HepG2 (cell line): ENCODE measurements around the gene CHD2. TPM values are rescaled to one million over a fixed set of nuclear protein-coding genes. Genes with fewer than 3 reads are reported as not detected.

ENCODE experiments used
- ATAC-seq: fragments of 200-7000 bp; cut with Tn5 transposase; 3 replicates; pipeline ENCODE4 v1.9.1; 2020; ENCODE audit warnings: mild to moderate bottlenecking, moderate library complexity
- BruUV-seq: library from RNA; stranded (reverse); fragments of 400-500 nt; replicated peaks from 2 replicates; lab custom pipeline; 2021; lab: Mats Ljungman, UMichigan
- CTCF ChIA-PET: fragments of 300-600 bp; formaldehyde crosslinking; extraction: SDS; loops from one replicate; lab custom pipeline; 2021; ENCODE audit warnings: low total read pairs, inconsistent platforms, low intra/inter-chr PET ratio; lab: Yijun Ruan, JAX
- POLR2A ChIA-PET: fragments of 350-600 bp; sonication (Branson Sonifier 250); formaldehyde crosslinking; loops from one replicate; lab custom pipeline; 2020; ENCODE audit warnings: antibody characterized with exemption, inconsistent platforms; lab: Yijun Ruan, JAX
- DNase-seq: peaks from one replicate; pipeline ENCODE4 v3.0.0-alpha.2; 2015; ENCODE audit warnings: low spot score
- FAIRE-seq: peaks from 3 replicates; lab custom pipeline; 2011; peaks lifted over from hg19 to GRCh38; lab: Jason Lieb, UNC
- H2AFZ ChIP-seq: one replicate; pipeline ENCODE4 v1.6.1; 2011; ENCODE audit warnings: low read length, inconsistent platforms
- H3K27ac ChIP-seq: fragments of 300-600 bp; 3 replicates; pipeline ENCODE4 v1.8.0; 2011; ENCODE audit warnings: mixed run types, mild to moderate bottlenecking, mixed read lengths, low read length, inconsistent platforms; ENCODE audit not compliant: insufficient read depth; ENCODE audit errors: extremely low read length
- H3K27me3 ChIP-seq, 2 experiments: fragments of 200-600 bp in 1 of 2; 2 replicates in 1 of 2; 3 replicates in 1 of 2; pipeline versions ENCODE4 v1.6.0 to v1.8.0; 2011; ENCODE audit warnings: low read length in 2 of 2, mild to moderate bottlenecking in 2 of 2, moderate library complexity in 2 of 2, inconsistent platforms in 1 of 2; ENCODE audit not compliant: insufficient read depth in 2 of 2, control insufficient read depth in 1 of 2
- H3K36me3 ChIP-seq, 2 experiments: fragments of 200-600 bp in 1 of 2; replicated peaks in 1 of 2; 2 replicates in 1 of 2; 3 replicates in 1 of 2; pipeline versions ENCODE4 v1.5.1 to v1.8.0; 2011; ENCODE audit warnings: low read length in 2 of 2, inconsistent platforms in 1 of 2; ENCODE audit not compliant: insufficient read depth in 2 of 2, control insufficient read depth in 1 of 2
- H3K4me1 ChIP-seq: 2 replicates; pipeline ENCODE4 v1.5.1; 2012; ENCODE audit warnings: low read length, inconsistent platforms; ENCODE audit not compliant: insufficient read depth
- H3K4me2 ChIP-seq: 2 replicates; pipeline ENCODE4 v1.6.0; 2011; ENCODE audit warnings: low read depth, low read length, inconsistent platforms
- H3K4me3 ChIP-seq, 3 experiments: fragments of 200-600 bp in 1 of 3; sonication (generic), shearing (Covaris generic) in 1 of 3; replicated peaks in 1 of 3; 2 replicates each; pipeline ENCODE4 v1.5.1; 2011 to 2016; ENCODE audit warnings: low read length in 3 of 3, inconsistent platforms in 2 of 3, low read depth in 2 of 3, mild to moderate bottlenecking in 2 of 3, control low read depth in 1 of 3, mixed read lengths in 1 of 3; ENCODE audit not compliant: insufficient read depth in 1 of 3
- H3K79me2 ChIP-seq: one replicate; pipeline ENCODE4 v1.6.1; 2011; ENCODE audit warnings: low read length, inconsistent platforms; ENCODE audit not compliant: insufficient read depth
- H3K9ac ChIP-seq: 2 replicates; pipeline ENCODE4 v1.6.0; 2011; ENCODE audit warnings: mild to moderate bottlenecking, low read depth, low read length, inconsistent platforms; ENCODE audit not compliant: insufficient read depth
- H3K9me3 ChIP-seq: 2 replicates; pipeline ENCODE4 v1.5.1; 2012; ENCODE audit warnings: mild to moderate bottlenecking, low read length
- H4K20me1 ChIP-seq: 2 replicates; pipeline ENCODE4 v1.6.0; 2011; ENCODE audit warnings: inconsistent platforms, mild to moderate bottlenecking, low read length, moderate library complexity; ENCODE audit not compliant: insufficient read depth
- AKAP8 ChIP-seq: sonication (generic); formaldehyde crosslinking; IDR thresholded peaks from 2 replicates; pipeline ENCODE4 v1.5.1; 2020; ENCODE audit warnings: mild to moderate bottlenecking, missing genetic modification reagents
- ATF1 ChIP-seq: IDR thresholded peaks from 2 replicates; pipeline ENCODE4 v1.6.1; 2016; ENCODE audit warnings: mild to moderate bottlenecking, control low read depth
- DNMT3B ChIP-seq: conservative IDR thresholded peaks from 2 replicates; pipeline ENCODE4 v1.6.1; 2016; ENCODE audit warnings: missing biosample characterization, control low read depth
- SMC3 ChIP-seq: IDR thresholded peaks from 2 replicates; pipeline ENCODE4 v1.6.1; 2011; ENCODE audit warnings: low read length, improper control_type of control experiment
- ZFP91 ChIP-seq: sonication (generic); formaldehyde crosslinking; IDR thresholded peaks from 2 replicates; pipeline ENCODE4 v1.9.0; 2022; ENCODE audit warnings: missing genetic modification reagents, mild to moderate bottlenecking, borderline replicate concordance
- ZNF362 ChIP-seq: sonication (generic); formaldehyde crosslinking; IDR thresholded peaks from 2 replicates; pipeline ENCODE4 v1.4.0; 2020; ENCODE audit warnings: missing genetic modification reagents, mild to moderate bottlenecking, borderline replicate concordance
- ZNF484 ChIP-seq: sonication (generic); formaldehyde crosslinking; IDR thresholded peaks from 2 replicates; pipeline ENCODE4 v1.5.1; 2020; ENCODE audit warnings: mild to moderate bottlenecking, low read depth, missing genetic modification reagents, borderline replicate concordance
- ZNF501 ChIP-seq: sonication (generic); formaldehyde crosslinking; IDR thresholded peaks from 2 replicates; pipeline ENCODE4 v1.5.1; 2020; ENCODE audit warnings: mild to moderate bottlenecking, moderate library complexity, missing genetic modification reagents
- ZNF652 ChIP-seq: IDR thresholded peaks from 2 replicates; pipeline ENCODE4 v1.6.1; 2016; ENCODE audit warnings: low read depth, borderline replicate concordance
- ZNF660 ChIP-seq: sonication (generic); formaldehyde crosslinking; IDR thresholded peaks from 2 replicates; pipeline ENCODE4 v1.5.1; 2020; ENCODE audit warnings: mild to moderate bottlenecking, low read depth, missing genetic modification reagents, borderline replicate concordance
- ZNF790 ChIP-seq: sonication (generic); formaldehyde crosslinking; IDR thresholded peaks from 2 replicates; pipeline ENCODE4 v1.8.0; 2022; ENCODE audit warnings: missing genetic modification reagents, mild to moderate bottlenecking, borderline replicate concordance
- ZSCAN12 ChIP-seq: sonication (generic); formaldehyde crosslinking; IDR thresholded peaks from 2 replicates; pipeline ENCODE4 v1.9.0; 2021; ENCODE audit warnings: mild to moderate bottlenecking, missing genetic modification reagents
- ZSCAN5A ChIP-seq: sonication (generic); formaldehyde crosslinking; IDR thresholded peaks from 2 replicates; pipeline ENCODE4 v1.8.0; 2022; ENCODE audit warnings: mild to moderate bottlenecking, missing genetic modification reagents, borderline replicate concordance
- WGBS: methylation state at CpG from one replicate; pipeline ENCODE4 v1.1.6; 2017; ENCODE audit warnings: low lambda C conversion rate; 5-methylcytosine and 5-hydroxymethylcytosine counted together
- in situ Hi-C: cut with HindIII; loops from 2 replicates; pipeline ENCODE4 v1.10.0; 2017; ENCODE audit warnings: low pct_unique_long_range_greater_than_20kb; ENCODE audit not compliant: extremely low pct_ligation_motif_present
- intact Hi-C: fragments of 100-400 bp; cut with micrococcal nuclease; formaldehyde crosslinking; loops from one replicate; pipeline ENCODE4 v1.10.0; 2022; ENCODE audit not compliant: unreplicated experiment
- polyA plus RNA-seq, 8 experiments: library from polyadenylated mRNA; depleted of rRNA in 3 of 8; stranded (reverse) in 7 of 8; unstranded in 1 of 8; fragments of >200 nt; fragmentation: Illumina TruSeq in 4 of 8; extraction: Trizol in 4 of 8; gene quantifications; 2 replicates each; pipeline versions ENCODE4 v1.2.1 to v1.2.3, GENCODE V29; 2011 to 2016; ENCODE audit warnings: low read depth in 4 of 8, missing spikeins in 1 of 8, mixed read lengths in 1 of 8; ENCODE audit not compliant: insufficient read depth in 1 of 8
- total RNA-seq, 5 experiments: library from RNA; depleted of rRNA; stranded (reverse); fragments of >200 nt; fragmentation: Illumina TruSeq; extraction: Trizol; gene quantifications; 2 replicates each; pipeline ENCODE4 v1.2.3, GENCODE V29; 2016; ENCODE audit warnings: low read depth in 1 of 5
- TF ChIP-seq, protein P1 (sequence below): sonication (generic); formaldehyde crosslinking; IDR thresholded peaks from 2 replicates; pipeline ENCODE4 v1.4.0; 2020; ENCODE audit warnings: missing genetic modification reagents
- TF ChIP-seq, protein P2 (sequence below): sonication (generic); formaldehyde crosslinking; IDR thresholded peaks from 2 replicates; pipeline ENCODE4 v1.8.0; 2022; ENCODE audit warnings: missing genetic modification reagents, mild to moderate bottlenecking, inconsistent platforms, borderline replicate concordance

The CHD2 gene
- total and polyA plus RNA-seq, 2 of the 13 experiments (the other 11 are each of a cell fraction or from before 2014, with no cell fraction given): 54.0 to 54.1 TPM

DNA sequence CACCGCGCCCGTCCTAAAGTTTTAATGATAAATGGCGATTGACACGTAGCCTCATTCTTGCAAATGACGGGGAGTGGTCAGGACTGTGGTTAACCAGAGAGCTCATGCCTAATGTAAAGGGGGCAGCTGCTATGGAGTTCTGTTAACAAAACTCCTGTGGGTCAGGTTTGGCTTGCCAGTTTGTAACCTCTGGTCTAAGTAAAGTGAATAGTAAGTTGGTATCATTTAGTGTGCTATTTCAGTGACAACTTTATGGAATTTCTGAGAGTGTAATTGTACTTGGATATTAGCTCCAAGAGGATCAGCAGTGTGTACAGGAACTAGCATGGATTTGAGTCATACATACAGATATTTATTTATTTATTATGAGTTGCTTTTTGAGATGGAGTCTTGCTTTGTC lies 101.0 kb downstream of the CHD2 start:
- CTCF ChIA-PET: no interaction called here
- H3K79me2 ChIP-seq: no peaks in the 10 kb centered on the region
- POLR2A ChIA-PET: no interaction called here
- TF ChIP-seq ZNF790 (CRISPR knock-in tag) (no peak), ZNF484 (CRISPR knock-in tag) (no peak), ZNF362 (no peak), SMC3 (no peak), ZNF501 (CRISPR knock-in tag) (no peak), ZNF652 (CRISPR knock-in tag) (no peak), ZSCAN5A (CRISPR knock-in tag) (no peak), ZFP91 (CRISPR knock-in tag) (no peak), AKAP8 (no peak), ATF1 (CRISPR knock-in tag) (no peak), DNMT3B (CRISPR knock-in tag) (no peak), ZSCAN12 (no peak), ZNF660 (no peak)
- TF ChIP-seq, protein P1, sequence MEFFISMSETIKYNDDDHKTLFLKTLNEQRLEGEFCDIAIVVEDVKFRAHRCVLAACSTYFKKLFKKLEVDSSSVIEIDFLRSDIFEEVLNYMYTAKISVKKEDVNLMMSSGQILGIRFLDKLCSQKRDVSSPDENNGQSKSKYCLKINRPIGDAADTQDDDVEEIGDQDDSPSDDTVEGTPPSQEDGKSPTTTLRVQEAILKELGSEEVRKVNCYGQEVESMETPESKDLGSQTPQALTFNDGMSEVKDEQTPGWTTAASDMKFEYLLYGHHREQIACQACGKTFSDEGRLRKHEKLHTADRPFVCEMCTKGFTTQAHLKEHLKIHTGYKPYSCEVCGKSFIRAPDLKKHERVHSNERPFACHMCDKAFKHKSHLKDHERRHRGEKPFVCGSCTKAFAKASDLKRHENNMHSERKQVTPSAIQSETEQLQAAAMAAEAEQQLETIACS: no peak
- TF ChIP-seq, protein P2, sequence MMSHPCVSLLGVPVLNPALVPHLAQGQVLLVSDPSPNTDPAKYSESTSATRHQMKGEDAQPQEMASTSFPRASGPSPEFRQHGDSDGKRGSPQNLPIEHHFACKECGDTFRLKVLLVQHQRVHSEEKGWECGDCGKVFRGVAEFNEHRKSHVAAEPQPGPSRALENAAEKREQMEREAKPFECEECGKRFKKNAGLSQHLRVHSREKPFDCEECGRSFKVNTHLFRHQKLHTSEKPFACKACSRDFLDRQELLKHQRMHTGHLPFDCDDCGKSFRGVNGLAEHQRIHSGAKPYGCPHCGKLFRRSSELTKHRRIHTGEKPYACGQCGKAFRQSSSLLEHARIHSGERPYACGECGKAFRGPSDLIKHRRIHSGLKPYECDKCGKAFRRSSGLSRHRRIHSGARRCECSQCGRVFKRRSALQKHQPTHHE (CRISPR knock-in tag): no peak
- TF ChIP-seq, all 625 proteins: peak for 0
- H3K36me3 ChIP-seq: peaks cover 24 to 89% of the 10 kb centered on the region in 2 experiments
- no peaks in the 10 kb centered on the region for H3K4me1 ChIP-seq
- no peak overlapping the region for H3K27ac ChIP-seq
- no peak overlapping the region for H2AFZ ChIP-seq
- H4K20me1 ChIP-seq: no peaks in the 10 kb centered on the region
- FAIRE-seq (no peak), DNase-seq (no peak), ATAC-seq (no peak)
- BruUV-seq: no TSS peak
- in situ Hi-C loops: loop anchor here (25.0 kb wide), 1 partner anchor 214 kb away; no protein-coding TSS in a partner anchor
- H3K27me3 ChIP-seq: no peaks in the 10 kb centered on the region
- no peak overlapping the region for H3K4me3 ChIP-seq
- no peak overlapping the region for H3K9ac ChIP-seq
- no peak overlapping the region for H3K4me2 ChIP-seq
- intact Hi-C loops: no loop called here
- no peaks in the 10 kb centered on the region for H3K9me3 ChIP-seq
- WGBS: 97% methylated on average over 6 of the region's 6 CpGs
